ENCODE data around the gene CASQ2. TPM values are rescaled to one million over a fixed set of nuclear protein-coding genes. Genes with fewer than 3 reads are reported as not detected.
A peak's percentile ranks its signal among the peaks of the same experiment; 100 is the strongest.

The CASQ2 gene
- total RNA-seq, 2 donors from 2014 or later: 0.26 TPM; not detected in 1

DNA sequence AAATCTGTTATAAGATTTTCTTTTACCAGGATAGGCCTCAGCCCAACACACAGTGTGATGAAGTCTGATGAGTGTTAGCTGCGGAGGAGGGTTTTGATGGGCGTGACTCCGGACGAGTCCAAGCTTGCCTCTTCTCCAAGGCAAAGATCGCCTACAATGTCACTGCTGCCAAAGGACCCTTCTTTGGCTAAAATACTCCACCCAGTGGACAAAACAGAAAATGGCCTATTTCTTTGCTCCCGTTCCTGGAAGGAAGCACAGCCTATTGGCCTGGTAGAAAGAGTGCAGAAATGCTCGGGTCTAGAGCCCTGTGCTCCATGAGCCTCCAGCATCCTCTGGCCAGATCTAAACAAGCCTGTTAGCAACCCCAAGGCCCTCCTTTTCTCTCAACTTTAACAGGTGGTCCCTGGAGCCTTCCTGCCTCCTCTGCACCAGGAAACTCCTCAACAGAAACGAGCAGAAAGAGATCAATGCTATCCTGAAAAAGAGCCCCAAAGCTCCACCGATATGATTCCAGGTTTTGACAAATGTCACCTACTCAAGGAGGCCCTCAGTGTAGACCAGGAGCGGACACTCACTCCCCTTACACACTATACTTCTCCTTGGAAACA is 3.4 kb upstream of the CASQ2 start:
- 22 to 29% methylated on average over 10 of the region's 10 CpGs for WGBS, 2 donors
- DNase-seq (peak; percentile 60 to 80 (median 70)), ATAC-seq (peak; percentile 91)
- Histone ChIP-seq H3K9me3 (no peaks in the 10 kb centered on the region), H3K4me3 (no peak overlapping the region), H3K27ac (peak overlapping the region; percentile 55 to 86 (median 66)), H3K4me1 (peaks cover 9% of the 10 kb centered on the region), H3K36me3 (replicated peaks in 1 of 2; ENCODE audit: insufficient read depth in 1 of 2, low read depth in 2 of 2) (no peaks in the 10 kb centered on the region), H3K27me3 (no peaks in the 10 kb centered on the region)
- TF ChIP-seq, protein P1, sequence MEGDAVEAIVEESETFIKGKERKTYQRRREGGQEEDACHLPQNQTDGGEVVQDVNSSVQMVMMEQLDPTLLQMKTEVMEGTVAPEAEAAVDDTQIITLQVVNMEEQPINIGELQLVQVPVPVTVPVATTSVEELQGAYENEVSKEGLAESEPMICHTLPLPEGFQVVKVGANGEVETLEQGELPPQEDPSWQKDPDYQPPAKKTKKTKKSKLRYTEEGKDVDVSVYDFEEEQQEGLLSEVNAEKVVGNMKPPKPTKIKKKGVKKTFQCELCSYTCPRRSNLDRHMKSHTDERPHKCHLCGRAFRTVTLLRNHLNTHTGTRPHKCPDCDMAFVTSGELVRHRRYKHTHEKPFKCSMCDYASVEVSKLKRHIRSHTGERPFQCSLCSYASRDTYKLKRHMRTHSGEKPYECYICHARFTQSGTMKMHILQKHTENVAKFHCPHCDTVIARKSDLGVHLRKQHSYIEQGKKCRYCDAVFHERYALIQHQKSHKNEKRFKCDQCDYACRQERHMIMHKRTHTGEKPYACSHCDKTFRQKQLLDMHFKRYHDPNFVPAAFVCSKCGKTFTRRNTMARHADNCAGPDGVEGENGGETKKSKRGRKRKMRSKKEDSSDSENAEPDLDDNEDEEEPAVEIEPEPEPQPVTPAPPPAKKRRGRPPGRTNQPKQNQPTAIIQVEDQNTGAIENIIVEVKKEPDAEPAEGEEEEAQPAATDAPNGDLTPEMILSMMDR (IDR thresholded peaks at IDR 0.05): peak; percentile 51 to 93 (median 87)
- peak in 1 of 3 donors; percentile 35 for TF ChIP-seq POLR2A (IDR thresholded peaks at IDR 0.05)
- intact Hi-C loops (cut with DNase I): no loop called here

DNA sequence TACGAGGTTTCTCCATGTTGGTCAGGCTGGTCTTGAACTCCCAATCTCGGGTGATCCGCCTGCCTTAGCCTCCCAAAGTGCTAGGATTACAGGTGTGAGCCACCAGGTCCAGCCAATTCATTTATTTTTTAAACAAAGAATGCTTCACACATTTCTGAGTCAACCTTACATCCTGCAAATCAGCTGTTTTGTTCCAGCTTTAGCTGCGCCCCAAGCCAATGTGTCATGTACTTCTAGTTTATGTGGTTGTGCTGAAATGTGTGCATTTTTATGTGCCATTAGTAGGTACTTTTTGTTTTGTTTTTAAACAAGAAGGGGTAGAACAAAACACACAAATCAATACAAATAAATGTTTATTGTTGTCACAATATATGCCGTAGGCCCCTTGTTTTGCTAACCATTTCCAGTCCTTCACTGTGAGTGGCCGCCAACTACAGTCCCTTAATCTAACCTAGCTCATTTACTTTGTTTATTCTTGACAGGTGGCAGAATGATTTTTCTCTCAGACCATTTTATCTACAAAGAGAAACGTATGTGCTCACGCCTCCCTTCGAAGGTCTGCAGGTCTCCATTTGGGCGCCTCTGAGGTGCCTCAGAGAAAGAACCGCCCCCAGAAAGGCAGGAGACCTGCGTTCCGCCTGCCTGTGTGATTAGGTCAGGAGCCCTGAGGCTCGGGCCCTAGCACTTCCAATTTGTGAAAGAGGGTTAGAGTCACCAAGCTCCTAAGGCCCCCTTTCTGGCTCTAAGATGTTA is 2.8 kb upstream of the CASQ2 start:
- H3K4me1 ChIP-seq: peaks cover 9% of the 10 kb centered on the region
- H3K4me3 ChIP-seq: no peak overlapping the region
- intact Hi-C loops (cut with DNase I): no loop called here
- TF ChIP-seq, protein P1 (IDR thresholded peaks at IDR 0.05): no peak
- peak in 1 of 3 donors; percentile 51 for TF ChIP-seq POLR2A (IDR thresholded peaks at IDR 0.05)
- peak; percentile 52 to 79 (median 72) for DNase-seq
- H3K27ac ChIP-seq: peak overlapping the region; percentile 55 to 86 (median 66)
- H3K27me3 ChIP-seq: no peaks in the 10 kb centered on the region
- no peaks in the 10 kb centered on the region for H3K9me3 ChIP-seq
- WGBS, 2 donors: 31 to 40% methylated on average over 14 of the region's 14 CpGs
- no peaks in the 10 kb centered on the region for H3K36me3 ChIP-seq (replicated peaks in 1 of 2; ENCODE audit: insufficient read depth in 1 of 2, low read depth in 2 of 2)
- ATAC-seq: peak; percentile 80

DNA sequence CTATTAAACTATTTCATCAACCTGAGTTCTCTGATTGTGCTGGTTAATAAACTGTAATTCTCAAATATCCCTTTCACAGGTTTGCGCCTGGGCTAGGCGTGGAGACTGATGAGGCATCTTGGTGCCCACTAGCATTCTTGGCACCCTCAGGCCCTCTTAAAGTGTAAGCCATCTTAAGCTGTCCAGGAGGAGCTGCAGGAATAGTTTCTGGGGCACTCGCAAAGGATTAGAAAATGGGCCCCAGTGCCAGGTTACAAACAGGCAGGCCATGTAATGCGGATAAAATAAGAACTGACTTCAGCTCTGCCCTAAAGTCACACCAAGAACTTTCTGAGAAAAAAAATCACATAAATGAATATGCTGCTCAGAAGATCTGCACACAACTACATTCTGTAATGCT is 1.1 kb downstream of the CASQ2 start:
- no peaks in the 10 kb centered on the region for H3K27me3 ChIP-seq
- no peak for ATAC-seq
- H3K4me1 ChIP-seq: peaks cover 9% of the 10 kb centered on the region
- 91 to 94% methylated on average over 4 of the region's 4 CpGs for WGBS, 2 donors
- DNase-seq: no peak
- intact Hi-C loops (cut with DNase I): loop anchor here (5.0 kb wide), 1 partner anchor 160 kb away; no protein-coding TSS in a partner anchor
- H3K27ac ChIP-seq: no peak overlapping the region
- no peak for TF ChIP-seq POLR2A (IDR thresholded peaks at IDR 0.05)
- TF ChIP-seq, protein P1 (IDR thresholded peaks at IDR 0.05): no peak
- no peaks in the 10 kb centered on the region for H3K9me3 ChIP-seq
- H3K4me3 ChIP-seq: no peak overlapping the region
- H3K36me3 ChIP-seq (replicated peaks in 1 of 2; ENCODE audit: insufficient read depth in 1 of 2, low read depth in 2 of 2): no peaks in the 10 kb centered on the region

DNA sequence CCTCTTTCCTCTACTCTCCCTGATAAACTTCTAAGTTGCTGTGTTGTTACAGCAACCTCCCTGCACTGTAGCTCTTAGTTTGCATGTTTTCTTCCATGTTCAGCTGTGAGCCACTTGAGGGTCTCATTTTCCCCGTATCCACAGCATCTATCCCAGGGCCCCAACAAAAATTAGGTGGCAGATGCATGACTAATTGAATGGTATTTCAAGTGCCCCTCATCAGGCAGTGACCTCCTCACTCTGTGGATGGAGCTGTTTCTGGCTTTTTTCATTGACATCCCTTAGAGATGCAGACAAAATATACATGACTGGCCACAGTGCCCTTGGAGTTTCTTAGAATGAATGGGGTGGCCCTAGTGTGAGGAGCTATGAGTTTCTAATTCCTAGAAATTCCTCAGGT is 3.4 kb downstream of the CASQ2 start:
- Histone ChIP-seq H3K36me3 (replicated peaks in 1 of 2; ENCODE audit: insufficient read depth in 1 of 2, low read depth in 2 of 2) (no peaks in the 10 kb centered on the region), H3K27me3 (no peaks in the 10 kb centered on the region), H3K9me3 (no peaks in the 10 kb centered on the region), H3K27ac (no peak overlapping the region), H3K4me1 (no peaks in the 10 kb centered on the region), H3K4me3 (no peak overlapping the region)
- WGBS, 2 donors: 12 to 73% methylated on average over 1 of the region's 1 CpG
- no peak for DNase-seq
- ATAC-seq: no peak
- TF ChIP-seq, protein P1 (IDR thresholded peaks at IDR 0.05): no peak
- TF ChIP-seq POLR2A (IDR thresholded peaks at IDR 0.05): no peak
- intact Hi-C loops (cut with DNase I): loop anchor here (5.0 kb wide), 1 partner anchor 158 kb away; no protein-coding TSS in a partner anchor

Measured in body of pancreas (tissue), 4 donors.